AG04450 (cell line): Measurements from ENCODE around the gene SCN2B. TPM values are rescaled to one million over a fixed set of nuclear protein-coding genes. Genes with fewer than 3 reads are reported as not detected.
"Not testable (repeated sequence)": the region's sequence is repeated elsewhere in the genome, so short reads cannot be mapped to it uniquely, and the experiment has no call there.

ENCODE experiments used
- CTCF ChIA-PET: fragments of 300-600, 350-600 bp; formaldehyde crosslinking; extraction: SDS; loops from one replicate; lab custom pipeline; 2022; ENCODE audit warnings: antibody characterized with exemption, inconsistent platforms; lab: Charles Lee
- POLR2A ChIA-PET: fragments of 350-600 bp; formaldehyde crosslinking; extraction: SDS; loops from one replicate; lab custom pipeline; 2021; ENCODE audit warnings: antibody characterized with exemption, inconsistent platforms; lab: Yijun Ruan, JAX
- DNase-seq: peaks from one replicate; pipeline ENCODE4 v3.0.0-alpha.2; 2011; ENCODE audit warnings: low read depth, low spot score
- H3K27ac ChIP-seq: one replicate; pipeline ENCODE4 v1.5.1; 2012; ENCODE audit warnings: low read depth, low read length, control low read depth
- H3K27me3 ChIP-seq: one replicate; pipeline ENCODE4 v1.6.0; 2012; ENCODE audit warnings: low read length; ENCODE audit not compliant: control insufficient read depth, insufficient read depth
- H3K4me3 ChIP-seq: 2 replicates; pipeline ENCODE4 v1.5.1; 2011; ENCODE audit warnings: mild to moderate bottlenecking, low read depth, low read length, control low read depth
- H3K9me3 ChIP-seq: 2 replicates; pipeline ENCODE4 v1.5.1; 2012; ENCODE audit warnings: low read length; ENCODE audit not compliant: control insufficient read depth, insufficient read depth
- CTCF ChIP-seq: IDR thresholded peaks from 2 replicates; pipeline ENCODE4 v1.5.1; 2011; ENCODE audit warnings: low read depth, low read length, control low read depth, inconsistent platforms
- polyA plus RNA-seq: library from polyadenylated mRNA; depleted of rRNA; stranded (reverse); fragments of >200 nt; gene quantifications from 2 replicates; pipeline ENCODE4 v1.2.3, GENCODE V29; 2011

The SCN2B gene
- polyA plus RNA-seq, 1 experiment = 0.01 TPM

GRCh38 chr11:118186346-118187107 is 10.1 kb upstream of the SCN2B start:
- H3K27me3 ChIP-seq = peaks cover 6% of the 10 kb centered on the region
- no peak for DNase-seq
- no peak overlapping the region for H3K27ac ChIP-seq
- POLR2A ChIA-PET = interaction anchor here (0.7 kb wide), 1 partner anchor 12 kb away, joined by 4 read pairs; no protein-coding TSS in a partner anchor
- no peaks in the 10 kb centered on the region for H3K9me3 ChIP-seq
- CTCF ChIA-PET = interaction anchor here (1.8 kb wide), 1 partner anchor 12 kb away, joined by 11 read pairs; no protein-coding TSS in a partner anchor
- TF ChIP-seq CTCF = no peak
- no peak overlapping the region for H3K4me3 ChIP-seq

GRCh38 chr11:118184784-118185579 is 8.5 kb upstream of the SCN2B start:
- CTCF ChIA-PET = interaction anchor here (1.2 to 1.8 kb wide), 2 partner anchors 13 kb away, joined by 3 to 11 read pairs; no protein-coding TSS in a partner anchor
- peaks cover 13% of the 10 kb centered on the region for H3K27me3 ChIP-seq
- H3K4me3 ChIP-seq = no peak overlapping the region
- H3K27ac ChIP-seq = no peak overlapping the region
- POLR2A ChIA-PET = no interaction called here
- DNase-seq = no peak
- TF ChIP-seq CTCF = no peak
- H3K9me3 ChIP-seq = no peaks in the 10 kb centered on the region

GRCh38 chr11:118183691-118184090 is 7.3 kb upstream of the SCN2B start:
- DNase-seq, CTCF ChIA-PET, H3K9me3 ChIP-seq, H3K4me3 ChIP-seq, POLR2A ChIA-PET, H3K27ac ChIP-seq: not testable (repeated sequence)
- H3K27me3 ChIP-seq = peaks cover 13% of the 10 kb centered on the region

GRCh38 chr11:118180300-118180703 is 3.9 kb upstream of the SCN2B start:
- no peak overlapping the region for H3K27ac ChIP-seq
- POLR2A ChIA-PET = no interaction called here
- no peaks in the 10 kb centered on the region for H3K9me3 ChIP-seq
- DNase-seq = no peak
- peaks cover 21% of the 10 kb centered on the region for H3K27me3 ChIP-seq
- no peak overlapping the region for H3K4me3 ChIP-seq
- CTCF ChIA-PET = interaction anchor here (1.5 to 2.4 kb wide), 2 partner anchors 9 to 18 kb away, joined by 5 to 12 read pairs; no protein-coding TSS in a partner anchor
- TF ChIP-seq CTCF = no peak

GRCh38 chr11:118176778-118177134 is 317 bp upstream of the SCN2B start:
- no peak overlapping the region for H3K27ac ChIP-seq
- ChIA-PET CTCF (no interaction called here), POLR2A (no interaction called here)
- no peaks in the 10 kb centered on the region for H3K9me3 ChIP-seq
- H3K27me3 ChIP-seq = peaks cover 23% of the 10 kb centered on the region
- TF ChIP-seq CTCF = no peak
- H3K4me3 ChIP-seq = no peak overlapping the region
- DNase-seq = no peak
